Fibroblast of pulmonary artery (primary cell): Measurements from ENCODE around the gene COMMD10.
"Not testable (repeated sequence)": the region's sequence is repeated elsewhere in the genome, so short reads cannot be mapped to it uniquely, and the experiment has no call there.

Source experiments
- DNase-seq: peaks from one replicate; pipeline ENCODE4 v3.0.0-alpha.2; 2010; ENCODE audit warnings: low read depth
- H3K4me3 ChIP-seq: replicated peaks from 2 replicates; pipeline ENCODE4 v1.5.1; 2011; ENCODE audit warnings: low read depth, mild to moderate bottlenecking, control low read depth, low read length, moderate library complexity
- CTCF ChIP-seq: IDR thresholded peaks from 2 replicates; pipeline ENCODE4 v1.5.1; 2011; ENCODE audit warnings: mild to moderate bottlenecking, control low read depth, low read length, inconsistent platforms; ENCODE audit errors: missing control alignments

The COMMD10 gene

GRCh38 chr5:116071211-116071610 is 13.6 kb upstream of the COMMD10 start:
- no peak for DNase-seq
- no peak for TF ChIP-seq CTCF
- H3K4me3 ChIP-seq = no peak overlapping the region

GRCh38 chr5:116075191-116075831 is 9.5 kb upstream of the COMMD10 start:
- DNase-seq = no peak
- H3K4me3 ChIP-seq = no peak overlapping the region
- TF ChIP-seq CTCF = no peak

- TF ChIP-seq CTCF = no peak
- no peak for DNase-seq
- H3K4me3 ChIP-seq = no peak overlapping the region
Observed at GRCh38 chr5:116076496-116076895, 8.3 kb upstream of the COMMD10 start.

GRCh38 chr5:116078199-116078598 is 6.6 kb upstream of the COMMD10 start:
- TF ChIP-seq CTCF = no peak
- DNase-seq = no peak
- no peak overlapping the region for H3K4me3 ChIP-seq

- no peak for TF ChIP-seq CTCF
- H3K4me3 ChIP-seq = peak overlapping the region; percentile 91
- DNase-seq = peak; percentile 38
Observed at GRCh38 chr5:116084287-116084691, 536 bp upstream of the COMMD10 start.

- H3K4me3 ChIP-seq, DNase-seq: not testable (repeated sequence)
Observed at GRCh38 chr5:116086309-116086708, 1.5 kb downstream of the COMMD10 start.

GRCh38 chr5:116088062-116088461 is 3.2 kb downstream of the COMMD10 start:
- TF ChIP-seq CTCF = no peak
- DNase-seq = no peak
- no peak overlapping the region for H3K4me3 ChIP-seq

- no peak overlapping the region for H3K4me3 ChIP-seq
- no peak for TF ChIP-seq CTCF
- no peak for DNase-seq
Observed at GRCh38 chr5:116090302-116090701, 5.5 kb downstream of the COMMD10 start.
